CD14-positive monocyte (primary cell): ENCODE measurements around the gene KATNIP. TPM values are rescaled to one million over a fixed set of nuclear protein-coding genes. Genes with fewer than 3 reads are reported as not detected.
A peak's percentile ranks its signal among the peaks of the same experiment; 100 is the strongest.

Source experiments
- DNase-seq, 3 donors: peaks; one replicate each; pipeline ENCODE4 v3.0.0-alpha.2; 2011 to 2022
- H2AFZ ChIP-seq: 2 replicates; pipeline ENCODE4 v1.6.0; 2012; ENCODE audit warnings: mild to moderate bottlenecking, low read depth, low read length, inconsistent platforms; ENCODE audit not compliant: insufficient read depth, poor library complexity, severe bottlenecking
- H3K27ac ChIP-seq, 2 donors: 1 replicate in 1 of 2; 2 replicates in 1 of 2; pipeline ENCODE4 v1.5.1; 2012 to 2013; ENCODE audit warnings: low read length in 2 of 2, control low read depth in 1 of 2, inconsistent platforms in 1 of 2, low read depth in 1 of 2, mild to moderate bottlenecking in 1 of 2
- H3K27me3 ChIP-seq, 2 donors: one replicate each; pipeline versions ENCODE4 v1.6.0 to v1.6.1; 2011 to 2013; ENCODE audit warnings: low read length in 2 of 2; ENCODE audit not compliant: control insufficient read depth in 2 of 2, insufficient read depth in 2 of 2
- H3K36me3 ChIP-seq, 2 donors: replicated peaks in 1 of 2; 1 replicate in 1 of 2; 2 replicates in 1 of 2; pipeline versions ENCODE4 v1.5.1 to v1.6.1; 2012 to 2013; ENCODE audit warnings: low read length in 2 of 2, control low read depth in 1 of 2, inconsistent platforms in 1 of 2, mild to moderate bottlenecking in 1 of 2; ENCODE audit not compliant: insufficient read depth in 2 of 2, control insufficient read depth in 1 of 2
- H3K4me1 ChIP-seq, 2 donors: 1 replicate in 1 of 2; 2 replicates in 1 of 2; pipeline versions ENCODE4 v1.5.1 to v1.6.1; 2012 to 2013; ENCODE audit warnings: low read length in 2 of 2, control low read depth in 1 of 2, inconsistent platforms in 1 of 2, mild to moderate bottlenecking in 1 of 2, moderate library complexity in 1 of 2; ENCODE audit not compliant: insufficient read depth in 2 of 2, control insufficient read depth in 1 of 2
- H3K4me2 ChIP-seq: replicated peaks from 2 replicates; pipeline ENCODE3; 2012; ENCODE audit warnings: low read length, moderate library complexity, mild to moderate bottlenecking; ENCODE audit not compliant: poor library complexity, severe bottlenecking; ENCODE audit errors: extremely low read depth
- H3K4me3 ChIP-seq, 3 experiments: fragments of 200-600 bp in 1 of 3; sonication (generic) in 1 of 3; replicated peaks in 1 of 3; 1 replicate in 2 of 3; 2 replicates in 1 of 3; pipeline ENCODE4 v1.5.1; 2011 to 2013; ENCODE audit warnings: low read length in 3 of 3, mild to moderate bottlenecking in 3 of 3, control low read depth in 2 of 3, low read depth in 2 of 3, inconsistent platforms in 1 of 3, moderate library complexity in 1 of 3
- H3K79me2 ChIP-seq: 2 replicates; pipeline ENCODE4 v1.6.0; 2012; ENCODE audit warnings: mild to moderate bottlenecking, control low read depth, inconsistent platforms, low read length, moderate library complexity; ENCODE audit not compliant: insufficient read depth
- H3K9ac ChIP-seq: 2 replicates; pipeline ENCODE4 v1.6.0; 2017; ENCODE audit warnings: low read length, mild to moderate bottlenecking; ENCODE audit not compliant: insufficient read depth, poor library complexity, severe bottlenecking
- H3K9me3 ChIP-seq, 2 donors: replicated peaks in 1 of 2; 1 replicate in 1 of 2; 2 replicates in 1 of 2; pipeline versions ENCODE4 v1.5.1 to v1.6.1; 2012 to 2013; ENCODE audit warnings: low read length in 2 of 2, control low read depth in 1 of 2; ENCODE audit not compliant: control insufficient read depth in 1 of 2, insufficient read depth in 1 of 2
- H4K20me1 ChIP-seq: 2 replicates; pipeline ENCODE4 v1.6.0; 2012; ENCODE audit warnings: mild to moderate bottlenecking, low read length, control low read depth, moderate library complexity; ENCODE audit not compliant: insufficient read depth
- H3K27ac Mint-ChIP-seq, 7 donors: one replicate each; pipeline ENCODE4 v1.8.0; 2020; ENCODE audit warnings: mild to moderate bottlenecking in 7 of 7, mixed read lengths in 7 of 7, moderate library complexity in 6 of 7, inconsistent platforms in 2 of 7
- H3K27me3 Mint-ChIP-seq, 3 donors: one replicate each; pipeline ENCODE4 v1.8.0; 2021 to 2022; ENCODE audit warnings: low read depth in 3 of 3, mild to moderate bottlenecking in 3 of 3, mixed read lengths in 3 of 3, moderate library complexity in 3 of 3, inconsistent platforms in 1 of 3
- H3K36me3 Mint-ChIP-seq, 2 donors: one replicate each; pipeline ENCODE4 v1.8.0; 2020; ENCODE audit warnings: mixed read lengths in 2 of 2, inconsistent platforms in 1 of 2, mild to moderate bottlenecking in 1 of 2
- H3K4me1 Mint-ChIP-seq: one replicate; pipeline ENCODE4 v1.8.0; 2020; ENCODE audit warnings: mild to moderate bottlenecking, mixed read lengths
- H3K4me3 Mint-ChIP-seq, 2 donors: one replicate each; pipeline ENCODE4 v1.8.0; 2020; ENCODE audit warnings: mild to moderate bottlenecking in 2 of 2, mixed read lengths in 2 of 2, moderate library complexity in 1 of 2
- H3K9me3 Mint-ChIP-seq, 7 donors: one replicate each; pipeline ENCODE4 v1.8.0; 2020 to 2022; ENCODE audit warnings: mixed read lengths in 7 of 7, mild to moderate bottlenecking in 6 of 7, moderate library complexity in 6 of 7, inconsistent platforms in 2 of 7
- WGBS: methylation state at CpG from one replicate; pipeline ENCODE4 v1.1.5; 2013; ENCODE audit warnings: missing lambda C conversion rate; ENCODE audit not compliant: insufficient coverage; 5-methylcytosine and 5-hydroxymethylcytosine counted together
- intact Hi-C, 2 donors: fragments of 100-400 bp; cut with micrococcal nuclease; formaldehyde crosslinking; loops; one replicate each; pipeline versions ENCODE4 v1.15.0 to v1.15.1; 2023
- polyA plus RNA-seq, 3 donors: library from polyadenylated mRNA; depleted of rRNA in 1 of 3; unstranded in 2 of 3; stranded (reverse) in 1 of 3; fragments of 300-500 nt in 2 of 3; fragments of >200 nt in 1 of 3; fragmentation: Illumina TruSeq in 2 of 3; gene quantifications; 1 replicate in 2 of 3; 2 replicates in 1 of 3; pipeline ENCODE4 v1.2.3, GENCODE V29; 2012 to 2021
- TF ChIP-seq, protein P1 (sequence below): fragments of 200-600 bp; IDR thresholded peaks from one replicate; pipeline ENCODE4 v1.8.0; 2022; ENCODE audit warnings: antibody characterized with exemption, mild to moderate bottlenecking

Gene KATNIP
- polyA plus RNA-seq, 3 donors, result 2.4 to 28.0 (median 5.0) TPM

DNA sequence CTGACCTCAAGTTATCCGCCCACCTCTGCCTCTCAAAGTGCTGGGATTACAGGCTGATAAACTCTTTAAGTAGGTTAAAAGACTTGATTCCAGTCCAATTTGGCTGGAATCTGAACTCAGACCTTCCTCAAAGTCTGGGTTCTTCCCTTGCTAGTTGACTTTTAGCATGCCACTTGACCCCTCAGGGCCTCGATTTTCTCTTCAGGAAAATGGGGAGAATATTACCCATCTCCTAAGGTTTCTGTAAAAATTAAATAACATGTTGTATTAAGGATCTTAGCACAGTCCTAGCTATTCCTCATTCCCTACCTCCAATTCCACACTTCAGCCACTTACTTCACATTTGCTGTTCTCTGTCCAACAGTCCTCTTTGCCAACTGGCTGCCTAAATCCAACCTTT, 2.1 kb upstream of the KATNIP start:
- no peak overlapping the region for H3K4me3 Mint-ChIP-seq
- Histone ChIP-seq H3K9ac (no peak overlapping the region), H3K4me3 (no peak overlapping the region), H2AFZ (no peak overlapping the region), H3K79me2 (peaks cover 40% of the 10 kb centered on the region), H3K4me2 (no peak overlapping the region), H3K27me3 (no peaks in the 10 kb centered on the region), H3K9me3 (no peaks in the 10 kb centered on the region), H3K36me3 (peaks cover 28 to 34% of the 10 kb centered on the region in 2 donors), H3K4me1 (peaks cover 19 to 21% of the 10 kb centered on the region in 2 donors), H4K20me1 (peaks cover 15% of the 10 kb centered on the region), H3K27ac (no peak overlapping the region)
- peaks cover 0 to 3% (median 0%) of the 10 kb centered on the region in 7 donors for H3K9me3 Mint-ChIP-seq
- H3K27ac Mint-ChIP-seq, result no peak overlapping the region
- no peak for DNase-seq
- intact Hi-C loops, result loop anchor here in 1 of 2 donors (10.0 kb wide), 1 partner anchor 343 kb away; the partner anchor contains the start of gene KDM8
- peaks cover 31% of the 10 kb centered on the region for H3K4me1 Mint-ChIP-seq
- TF ChIP-seq, protein P1, sequence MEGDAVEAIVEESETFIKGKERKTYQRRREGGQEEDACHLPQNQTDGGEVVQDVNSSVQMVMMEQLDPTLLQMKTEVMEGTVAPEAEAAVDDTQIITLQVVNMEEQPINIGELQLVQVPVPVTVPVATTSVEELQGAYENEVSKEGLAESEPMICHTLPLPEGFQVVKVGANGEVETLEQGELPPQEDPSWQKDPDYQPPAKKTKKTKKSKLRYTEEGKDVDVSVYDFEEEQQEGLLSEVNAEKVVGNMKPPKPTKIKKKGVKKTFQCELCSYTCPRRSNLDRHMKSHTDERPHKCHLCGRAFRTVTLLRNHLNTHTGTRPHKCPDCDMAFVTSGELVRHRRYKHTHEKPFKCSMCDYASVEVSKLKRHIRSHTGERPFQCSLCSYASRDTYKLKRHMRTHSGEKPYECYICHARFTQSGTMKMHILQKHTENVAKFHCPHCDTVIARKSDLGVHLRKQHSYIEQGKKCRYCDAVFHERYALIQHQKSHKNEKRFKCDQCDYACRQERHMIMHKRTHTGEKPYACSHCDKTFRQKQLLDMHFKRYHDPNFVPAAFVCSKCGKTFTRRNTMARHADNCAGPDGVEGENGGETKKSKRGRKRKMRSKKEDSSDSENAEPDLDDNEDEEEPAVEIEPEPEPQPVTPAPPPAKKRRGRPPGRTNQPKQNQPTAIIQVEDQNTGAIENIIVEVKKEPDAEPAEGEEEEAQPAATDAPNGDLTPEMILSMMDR, result no peak
- peaks cover 28 to 35% of the 10 kb centered on the region in 2 donors for H3K36me3 Mint-ChIP-seq
- peaks cover 0 to 1% (median 0%) of the 10 kb centered on the region in 3 donors for H3K27me3 Mint-ChIP-seq
- no CpG with 5 or more reads among the region's 2 CpGs for WGBS

DNA sequence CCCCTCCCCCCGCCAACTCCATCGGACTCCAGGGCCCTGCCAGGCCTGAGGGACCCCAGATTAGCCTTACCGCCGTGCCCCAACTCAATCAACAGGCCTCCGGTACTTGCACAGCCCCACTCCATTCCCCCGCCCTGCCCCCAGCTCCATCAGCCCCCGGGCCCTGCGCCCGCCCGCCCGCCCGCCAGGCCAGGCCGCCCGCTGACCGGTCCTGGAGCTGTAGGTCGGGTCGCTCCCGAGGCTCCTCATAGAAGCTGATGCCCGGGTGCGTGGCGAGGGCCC, 539 bp upstream of the KATNIP start:
- Histone ChIP-seq H3K4me2 (peak overlapping the region; percentile 79), H3K27me3 (no peaks in the 10 kb centered on the region), H3K79me2 (peaks cover 40% of the 10 kb centered on the region), H3K4me3 (peak overlapping the region; percentile 84 to 97 (median 95)), H3K36me3 (peaks cover 14 to 18% of the 10 kb centered on the region in 2 donors), H2AFZ (peak overlapping the region; percentile 89), H3K27ac (peak overlapping the region; percentile 75 to 96), H4K20me1 (peaks cover 15% of the 10 kb centered on the region), H3K9me3 (no peaks in the 10 kb centered on the region), H3K4me1 (peaks cover 19 to 21% of the 10 kb centered on the region in 2 donors), H3K9ac (peak overlapping the region; percentile 85)
- Mint-ChIP-seq H3K9me3 (peaks cover 0 to 3% (median 0%) of the 10 kb centered on the region in 7 donors), H3K27ac (peak overlapping the region; percentile 72 to 97 (median 89)), H3K27me3 (no peaks in the 10 kb centered on the region), H3K4me1 (peaks cover 31% of the 10 kb centered on the region), H3K36me3 (peaks cover 14 to 20% of the 10 kb centered on the region in 2 donors), H3K4me3 (peak overlapping the region; percentile 93 to 94)
- intact Hi-C loops, result loop anchor here in 1 of 2 donors (10.0 kb wide), 1 partner anchor 345 kb away; the partner anchor contains the start of gene KDM8
- DNase-seq, result no peak
- WGBS, result 0% methylated on average over 14 of the region's 21 CpGs
- TF ChIP-seq, protein P1, result no peak
